IPS-18c (cell line): Measurements from ENCODE around the gene VSIG2.
A peak's percentile ranks its signal among the peaks of the same experiment; 100 is the strongest.
"Not testable (repeated sequence)": the region's sequence is repeated elsewhere in the genome, so short reads cannot be mapped to it uniquely, and the experiment has no call there.

Source experiments
- H3K4me3 ChIP-seq: 2 replicates; pipeline ENCODE4 v1.7.0; 2013; ENCODE audit warnings: low read depth, mild to moderate bottlenecking, low read length, moderate library complexity; ENCODE audit not compliant: insufficient read depth
- H3K9me3 ChIP-seq: one replicate; pipeline ENCODE4 v1.6.1; 2013; ENCODE audit warnings: mild to moderate bottlenecking, low read length, moderate library complexity; ENCODE audit not compliant: control insufficient read depth, insufficient read depth

The VSIG2 gene, protein sequence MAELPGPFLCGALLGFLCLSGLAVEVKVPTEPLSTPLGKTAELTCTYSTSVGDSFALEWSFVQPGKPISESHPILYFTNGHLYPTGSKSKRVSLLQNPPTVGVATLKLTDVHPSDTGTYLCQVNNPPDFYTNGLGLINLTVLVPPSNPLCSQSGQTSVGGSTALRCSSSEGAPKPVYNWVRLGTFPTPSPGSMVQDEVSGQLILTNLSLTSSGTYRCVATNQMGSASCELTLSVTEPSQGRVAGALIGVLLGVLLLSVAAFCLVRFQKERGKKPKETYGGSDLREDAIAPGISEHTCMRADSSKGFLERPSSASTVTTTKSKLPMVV

DNA sequence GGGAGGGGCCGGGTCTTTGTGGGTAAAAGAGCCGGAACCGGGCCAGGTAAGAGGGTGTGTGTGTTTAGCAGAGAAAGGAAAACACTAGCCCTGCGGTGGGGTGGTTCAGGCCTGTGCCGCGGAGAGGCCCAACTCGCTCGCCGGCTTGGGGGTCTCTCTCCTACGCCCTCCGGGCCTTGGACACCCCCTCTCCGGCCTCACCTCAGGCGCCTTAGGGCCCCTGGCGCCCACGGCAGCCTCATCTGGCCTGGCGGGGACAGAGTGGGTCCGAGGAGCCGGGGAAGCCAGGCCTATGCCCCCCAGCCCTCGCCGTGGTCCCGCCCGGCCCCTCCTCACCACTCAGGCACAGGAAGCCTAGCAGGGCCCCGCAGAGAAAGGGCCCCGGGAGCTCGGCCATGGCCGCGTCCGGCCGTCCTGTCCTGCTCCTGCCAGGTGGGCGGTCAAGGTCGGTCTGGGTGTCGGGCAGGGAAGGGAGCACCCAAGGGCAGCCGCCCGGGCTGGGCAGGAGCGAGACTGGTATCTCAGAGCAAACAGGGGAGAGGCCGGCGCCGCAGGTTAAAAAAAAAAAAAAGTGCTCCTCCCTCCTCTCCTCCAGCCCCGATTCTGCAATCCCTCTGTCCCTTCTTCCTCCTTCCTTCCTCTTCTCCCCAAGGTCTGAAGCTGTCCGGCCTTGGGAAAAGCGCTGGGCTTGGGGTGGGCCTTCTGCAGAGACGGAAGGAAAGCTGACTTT lies at the start of gene VSIG2:
VSIG2 (minus strand) TSS at position 515 of the 730 bp plus-strand sequence; CDS start at position 397, 118 bp downstream.
- H3K9me3 ChIP-seq: no peaks in the 10 kb centered on the region
- H3K4me3 ChIP-seq: peak within 1 kb of the TSS; percentile 51

GRCh38 chr11:124801014-124801413 lies 49.0 kb upstream of the VSIG2 start:
- Histone ChIP-seq H3K4me3 (peak overlapping the region; percentile 94), H3K9me3 (no peaks in the 10 kb centered on the region)

DNA sequence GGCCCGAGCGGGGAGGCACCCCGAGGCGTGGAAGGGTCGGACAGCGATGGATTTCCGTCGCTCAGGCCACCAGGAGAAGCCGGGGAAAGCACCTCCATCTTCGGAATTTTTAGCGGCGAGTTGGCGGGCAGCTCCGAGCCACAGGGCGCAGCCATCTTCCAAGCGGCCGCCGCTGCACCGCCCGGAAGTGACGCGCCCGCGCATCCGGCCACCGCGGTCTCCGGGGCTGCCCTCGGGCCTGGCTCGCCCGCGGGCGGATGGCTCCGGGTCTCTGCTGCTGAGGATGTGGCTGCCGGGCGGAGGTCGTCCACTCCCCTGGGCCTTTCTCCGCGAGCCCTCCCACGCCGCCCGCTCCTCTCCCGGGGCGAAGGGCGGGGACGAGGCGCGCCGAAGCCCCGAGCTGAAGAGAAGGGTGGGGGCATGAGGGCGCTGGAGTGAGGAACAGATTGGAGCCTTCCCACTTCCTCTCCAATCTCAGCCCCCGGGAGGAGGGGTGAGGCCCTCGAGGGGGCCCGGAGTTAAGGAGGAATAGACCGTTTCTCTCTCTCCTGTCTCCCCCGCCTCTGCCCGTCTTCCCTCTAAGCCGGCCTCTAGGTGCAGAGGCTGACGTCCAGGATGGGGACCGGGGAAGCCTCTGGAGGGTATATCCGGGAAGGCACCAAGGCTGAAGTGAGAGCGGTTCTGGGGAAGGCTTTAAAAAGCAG lies 48.3 kb upstream of the VSIG2 start, which contains the start of gene MSANTD2:
MSANTD2 (minus strand) TSS at position 181 of the 704 bp plus-strand sequence; CDS start at position 155, 26 bp downstream.
- peak within 1 kb of the TSS; percentile 94 for H3K4me3 ChIP-seq

DNA sequence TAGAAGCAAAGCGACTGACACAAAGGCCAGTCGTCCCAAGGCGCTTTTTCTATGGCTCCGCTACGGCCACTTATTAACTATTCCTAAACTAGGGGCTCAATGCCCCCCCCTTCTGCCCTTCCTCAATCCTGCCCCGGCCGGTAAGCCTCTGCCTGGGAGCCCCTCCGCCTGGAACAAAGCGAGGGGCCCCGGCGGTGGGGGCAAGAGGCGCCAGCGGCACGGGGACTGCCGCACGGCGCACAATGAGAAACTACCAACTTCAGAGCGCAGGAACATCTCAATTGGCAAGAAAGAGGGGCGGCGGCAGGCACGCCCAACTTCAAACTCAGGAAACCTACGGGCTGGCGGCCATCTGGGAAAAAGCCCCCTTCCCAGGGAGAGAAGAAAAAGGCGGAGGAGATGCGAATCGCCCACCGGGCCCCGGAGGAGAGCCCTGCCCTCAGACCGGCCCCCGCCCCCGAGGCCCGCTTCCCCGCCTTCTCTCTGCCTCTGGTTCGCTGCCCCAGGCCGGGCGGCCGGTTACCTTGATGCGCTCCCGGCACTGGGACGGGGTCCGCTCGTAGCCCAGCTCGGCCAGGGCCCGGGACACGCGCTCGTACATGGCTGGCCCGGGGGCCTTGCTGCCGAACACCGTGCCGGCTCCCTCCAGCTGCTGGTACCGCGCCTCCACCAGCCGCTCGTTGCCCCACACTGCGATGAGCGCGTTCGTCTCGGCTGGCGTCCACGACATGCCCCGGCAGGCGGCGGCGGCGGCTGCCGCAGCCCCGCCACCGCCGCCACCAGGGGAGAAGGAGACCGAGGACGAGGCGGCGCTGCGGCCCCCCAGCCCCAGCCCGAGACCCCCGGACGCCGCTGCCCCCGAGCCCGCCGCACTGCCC lies 47.5 kb upstream of the VSIG2 start:
- Histone ChIP-seq H3K4me3 (peak overlapping the region; percentile 94), H3K9me3 (no peaks in the 10 kb centered on the region)

More for the DNA sequence above, 48.3 kb upstream of the VSIG2 start, which contains the start of gene MSANTD2:
- H3K9me3 ChIP-seq: no peaks in the 10 kb centered on the region

DNA sequence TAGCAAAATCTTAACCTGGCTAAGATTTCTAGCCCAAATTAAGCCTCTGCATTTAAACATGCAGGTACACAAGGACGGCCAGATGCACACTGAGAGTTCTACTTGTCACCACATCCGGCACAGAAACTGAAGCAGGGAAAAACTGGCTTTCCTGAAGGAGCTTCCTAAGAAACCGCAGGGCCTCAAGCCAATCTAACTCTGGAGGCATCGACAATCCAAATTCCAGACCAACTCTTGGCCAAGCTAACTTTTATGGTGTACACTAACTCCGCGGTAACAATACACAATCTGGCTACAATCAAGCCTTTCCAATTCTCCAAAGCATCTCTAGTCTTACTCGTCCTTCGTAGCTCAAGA lies 46.9 kb upstream of the VSIG2 start:
- peak overlapping the region; percentile 94 for H3K4me3 ChIP-seq

DNA sequence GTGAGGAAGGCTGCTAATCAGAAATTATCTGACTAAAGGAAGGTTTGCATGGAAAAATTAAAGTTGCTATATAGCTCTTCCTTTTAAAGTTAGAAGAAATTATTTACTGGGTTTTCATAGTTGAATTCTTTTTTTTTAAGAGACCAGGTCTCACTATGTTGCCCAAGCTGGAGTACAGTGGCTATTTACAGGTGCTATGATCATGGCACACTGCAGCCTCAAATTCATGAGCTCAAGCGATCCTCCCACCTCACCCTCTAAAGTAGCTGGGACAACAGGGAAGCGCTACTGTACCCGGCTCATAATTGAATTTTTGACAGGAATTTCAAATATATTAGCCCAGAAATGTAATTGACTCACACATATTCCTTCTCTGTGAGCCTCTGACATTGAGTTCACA lies 44.3 kb upstream of the VSIG2 start:
- peaks cover 2% of the 10 kb centered on the region for H3K9me3 ChIP-seq
- H3K4me3 ChIP-seq: no peak overlapping the region

More for the DNA sequence above, 46.9 kb upstream of the VSIG2 start:
- H3K9me3 ChIP-seq: no peaks in the 10 kb centered on the region

- H3K4me3 ChIP-seq: no peak overlapping the region
- peaks cover 2% of the 10 kb centered on the region for H3K9me3 ChIP-seq
Observed at GRCh38 chr11:124793466-124794278, 41.6 kb upstream of the VSIG2 start.

GRCh38 chr11:124791626-124792341 lies 39.7 kb upstream of the VSIG2 start:
- Histone ChIP-seq H3K9me3 (peaks cover 2% of the 10 kb centered on the region), H3K4me3 (no peak overlapping the region)

DNA sequence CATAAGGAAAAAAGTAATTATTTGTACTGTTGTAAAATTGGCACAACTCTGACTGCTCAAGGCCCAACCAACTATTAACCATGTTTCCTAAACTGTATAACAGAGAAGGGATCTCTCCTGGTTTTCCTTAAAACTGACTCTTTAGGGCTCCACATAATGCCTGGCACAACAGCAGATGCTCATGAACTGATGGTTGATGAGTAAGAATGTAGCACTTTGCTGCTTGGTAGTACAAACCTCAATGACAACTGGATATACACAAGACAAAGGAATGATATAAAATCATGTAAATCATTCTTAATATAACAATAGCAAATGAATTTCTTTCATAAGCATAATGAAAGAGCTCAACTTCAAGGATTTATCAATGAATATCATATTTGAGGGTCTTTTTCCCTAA lies 36.5 kb upstream of the VSIG2 start:
- Histone ChIP-seq H3K4me3 (no peak overlapping the region), H3K9me3 (peaks cover 2% of the 10 kb centered on the region)

DNA sequence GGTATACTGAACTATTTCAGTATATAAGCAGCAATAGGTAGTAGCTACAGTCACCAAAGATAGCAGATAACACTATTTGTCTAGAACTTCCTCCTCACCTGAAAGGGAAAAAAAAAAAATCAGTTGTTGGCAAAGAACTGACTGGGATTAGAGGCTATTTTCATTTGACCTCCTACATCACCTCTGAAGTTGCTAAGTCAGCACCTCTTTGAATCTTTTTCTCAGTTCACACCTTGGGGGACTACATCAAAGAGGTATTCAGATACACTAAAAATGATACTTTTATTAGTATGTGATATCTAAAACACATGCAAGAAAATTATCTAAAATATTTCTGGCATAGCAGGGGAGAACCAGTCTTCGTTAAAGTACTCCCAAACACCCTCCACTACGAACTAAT lies 32.0 kb upstream of the VSIG2 start:
- H3K9me3 ChIP-seq: no peaks in the 10 kb centered on the region
- H3K4me3 ChIP-seq: no peak overlapping the region

DNA sequence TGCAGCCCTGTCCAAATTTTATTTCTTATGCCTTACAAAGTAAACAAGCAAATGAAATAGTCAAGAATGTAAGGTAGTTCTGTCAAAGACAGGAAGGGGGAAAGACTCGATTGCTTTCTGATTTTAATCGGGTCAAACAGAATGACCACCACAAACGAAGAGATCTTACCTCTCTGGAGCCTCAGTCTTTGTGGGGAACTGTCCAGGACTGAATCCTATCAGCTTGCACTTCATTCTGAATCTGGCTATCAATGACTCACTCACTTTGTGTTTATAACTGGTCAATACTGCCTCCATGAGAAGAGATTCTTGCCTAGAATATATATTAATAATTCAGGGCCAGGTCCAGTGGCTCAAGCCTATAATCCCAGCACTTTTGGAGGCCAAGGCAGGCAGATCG lies 30.9 kb upstream of the VSIG2 start:
- Histone ChIP-seq H3K9me3 (no peaks in the 10 kb centered on the region), H3K4me3 (no peak overlapping the region)

DNA sequence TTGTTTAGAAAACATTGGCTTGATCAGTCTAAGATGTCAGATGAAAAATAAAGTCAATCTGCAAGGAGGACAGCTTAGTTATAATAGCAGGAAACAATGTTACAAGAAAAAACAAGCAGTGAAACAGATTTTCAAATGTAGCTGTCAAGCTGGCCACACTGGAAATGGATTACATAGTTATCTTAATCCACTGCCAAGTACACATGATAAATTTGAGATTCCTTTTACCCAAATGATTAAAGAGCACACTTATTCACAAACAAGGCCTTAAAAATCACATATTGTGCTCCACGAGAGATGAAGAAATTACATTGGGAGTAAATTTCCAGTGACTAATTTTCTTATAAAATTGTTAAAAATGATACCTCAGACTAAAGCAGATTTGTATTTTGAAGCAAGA lies 27.5 kb upstream of the VSIG2 start:
- H3K4me3 ChIP-seq: no peak overlapping the region
- no peaks in the 10 kb centered on the region for H3K9me3 ChIP-seq

- Histone ChIP-seq H3K4me3 (no peak overlapping the region), H3K9me3 (no peaks in the 10 kb centered on the region)
Observed at GRCh38 chr11:124778281-124778680, 26.2 kb upstream of the VSIG2 start.

GRCh38 chr11:124776865-124777645 lies 25.0 kb upstream of the VSIG2 start:
- H3K9me3 ChIP-seq: no peaks in the 10 kb centered on the region
- no peak overlapping the region for H3K4me3 ChIP-seq

DNA sequence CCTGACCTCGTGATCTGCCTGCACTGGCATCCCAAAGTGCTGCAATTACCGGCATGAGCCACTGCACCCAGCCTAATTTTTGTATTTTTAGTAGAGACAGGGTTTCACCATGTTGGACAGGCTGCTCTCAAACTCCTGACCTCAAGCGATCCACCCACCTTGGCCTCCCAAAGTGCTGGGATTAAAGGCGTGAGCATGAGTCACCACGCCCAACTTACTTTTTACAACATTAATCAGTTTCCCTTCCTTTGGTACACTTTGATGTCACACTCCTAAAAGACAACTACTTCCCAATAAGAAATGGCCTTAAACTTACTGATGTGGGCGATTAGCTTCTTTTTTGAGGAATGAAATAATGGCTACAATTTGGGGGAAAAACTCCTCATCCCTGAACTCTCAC lies 18.9 kb upstream of the VSIG2 start:
- H3K9me3 ChIP-seq, H3K4me3 ChIP-seq: not testable (repeated sequence)
